GM23338 (cell line): ENCODE results near the gene COL16A1. TPM values are rescaled to one million over a fixed set of nuclear protein-coding genes. Genes with fewer than 3 reads are reported as not detected.

Source experiments
- ATAC-seq: fragments of 200-7000 bp; cut with Tn5 transposase; 3 replicates; pipeline ENCODE4 v1.9.1; 2020
- DNase-seq: peaks from one replicate; pipeline ENCODE4 v3.0.0-alpha.2; 2015; ENCODE audit warnings: low spot score
- H2AFZ ChIP-seq: fragments of 200-600 bp; sonication (generic); 2 replicates; pipeline ENCODE4 v1.8.0; 2016; ENCODE audit warnings: antibody characterized with exemption, mild to moderate bottlenecking, moderate library complexity
- H3F3A ChIP-seq: fragments of 200-600 bp; sonication (generic); replicated peaks from 2 replicates; pipeline ENCODE4 v1.8.0; 2017; ENCODE audit warnings: antibody characterized with exemption, mixed run types, low read depth
- H3K27ac ChIP-seq: fragments of 200-600 bp; sonication (generic); 2 replicates; pipeline ENCODE4 v1.6.1; 2016; ENCODE audit warnings: low read depth
- H3K27me3 ChIP-seq: fragments of 200-600 bp; sonication (generic); 2 replicates; pipeline ENCODE4 v1.8.0; 2016; ENCODE audit warnings: mild to moderate bottlenecking, mixed run types, moderate library complexity; ENCODE audit not compliant: insufficient read depth
- H3K36me3 ChIP-seq: fragments of 200-600 bp; sonication (generic); 2 replicates; pipeline ENCODE4 v1.8.0; 2016; ENCODE audit warnings: mild to moderate bottlenecking; ENCODE audit not compliant: insufficient read depth
- H3K4me1 ChIP-seq: fragments of 200-600 bp; sonication (generic); 2 replicates; pipeline ENCODE4 v1.8.0; 2016; ENCODE audit warnings: mild to moderate bottlenecking, moderate library complexity; ENCODE audit not compliant: insufficient read depth
- H3K4me2 ChIP-seq: fragments of 200-600 bp; sonication (generic); 2 replicates; pipeline ENCODE4 v1.7.1; 2017; ENCODE audit warnings: mixed run types
- H3K4me3 ChIP-seq: fragments of 200-600 bp; sonication (generic); 2 replicates; pipeline ENCODE4 v1.6.1; 2016; ENCODE audit warnings: mixed run types
- H3K79me2 ChIP-seq: fragments of 200-600 bp; sonication (generic); replicated peaks from 2 replicates; pipeline ENCODE4 v1.8.0; 2017; ENCODE audit warnings: mild to moderate bottlenecking; ENCODE audit not compliant: insufficient read depth
- H3K9me2 ChIP-seq: fragments of 200-600 bp; sonication (generic); 2 replicates; pipeline ENCODE4 v1.8.0; 2017; ENCODE audit not compliant: insufficient read depth
- H4K20me1 ChIP-seq: fragments of 200-600 bp; sonication (generic); replicated peaks from 2 replicates; pipeline ENCODE4 v1.8.0; 2017; ENCODE audit warnings: mild to moderate bottlenecking; ENCODE audit not compliant: insufficient read depth
- H3K27ac Mint-ChIP-seq: 2 replicates; pipeline ENCODE4 v1.8.0; 2020; ENCODE audit warnings: inconsistent platforms, mild to moderate bottlenecking, moderate library complexity, mixed read lengths
- H3K27me3 Mint-ChIP-seq: 3 replicates; pipeline ENCODE4 v1.8.0; 2022; ENCODE audit warnings: low read depth, mild to moderate bottlenecking, moderate library complexity, mixed read lengths, inconsistent platforms; ENCODE audit not compliant: insufficient read depth, poor library complexity
- H3K36me3 Mint-ChIP-seq: 3 replicates; pipeline ENCODE4 v1.8.0; 2021; ENCODE audit warnings: low read depth, mild to moderate bottlenecking, inconsistent platforms, moderate library complexity, mixed read lengths
- H3K4me1 Mint-ChIP-seq: 3 replicates; pipeline ENCODE4 v1.8.0; 2020; ENCODE audit warnings: mild to moderate bottlenecking, inconsistent platforms, mixed read lengths
- H3K4me3 Mint-ChIP-seq: 3 replicates; pipeline ENCODE4 v1.8.0; 2021; ENCODE audit warnings: moderate library complexity, mild to moderate bottlenecking, inconsistent platforms, mixed read lengths
- H3K9me3 Mint-ChIP-seq: 3 replicates; pipeline ENCODE4 v1.8.0; 2020; ENCODE audit warnings: moderate library complexity, mild to moderate bottlenecking, inconsistent platforms, mixed read lengths
- EZH2 ChIP-seq: fragments of 200-600 bp; sonication (generic); IDR thresholded peaks from one replicate; pipeline ENCODE4 v1.8.0; 2017; ENCODE audit warnings: antibody characterized with exemption, mild to moderate bottlenecking, low read depth; ENCODE audit not compliant: unreplicated experiment
- JUNB ChIP-seq: IDR thresholded peaks from one replicate; pipeline ENCODE4 v1.6.1; 2016; ENCODE audit warnings: antibody characterized with exemption; ENCODE audit not compliant: unreplicated experiment
- NANOG ChIP-seq: IDR thresholded peaks from 2 replicates; pipeline ENCODE4 v1.6.1; 2016; ENCODE audit warnings: antibody characterized with exemption, borderline replicate concordance
- POLR2AphosphoS5 ChIP-seq: IDR thresholded peaks from 2 replicates; pipeline ENCODE4 v1.6.1; 2016; ENCODE audit warnings: antibody characterized with exemption, low read depth
- STAT1 ChIP-seq: IDR thresholded peaks from one replicate; pipeline ENCODE4 v1.6.1; 2016; ENCODE audit warnings: antibody characterized with exemption; ENCODE audit not compliant: unreplicated experiment
- polyA plus RNA-seq: library from polyadenylated mRNA; unstranded; fragments of >200 nt; fragmentation: Nextera tagmentation; extraction: Ambion mirVana; gene quantifications from 2 replicates; pipeline ENCODE4 v1.2.1, GENCODE V29; 2016
- total RNA-seq: library from RNA; depleted of rRNA; stranded (reverse); fragments of >200 nt; shearing (Covaris generic); gene quantifications from 2 replicates; pipeline ENCODE4 v1.2.3, GENCODE V29; 2014
- TF ChIP-seq, protein P1 (sequence below): IDR thresholded peaks from one replicate; pipeline ENCODE4 v1.6.1; 2018; ENCODE audit warnings: antibody characterized with exemption; ENCODE audit not compliant: unreplicated experiment
- TF ChIP-seq, protein P2 (sequence below): IDR thresholded peaks from 2 replicates; pipeline ENCODE4 v1.6.1; 2016; ENCODE audit warnings: antibody characterized with exemption
- TF ChIP-seq, protein P3 (sequence below): fragments of 250-450 bp; sonication (Bioruptor Pico); IDR thresholded peaks from 2 replicates; pipeline ENCODE4 v1.5.0; 2020; ENCODE audit warnings: mild to moderate bottlenecking, moderate library complexity

COL16A1 gene
- total and polyA plus RNA-seq, 2 experiments from 2014 or later = 4.2 to 13.2 TPM

DNA sequence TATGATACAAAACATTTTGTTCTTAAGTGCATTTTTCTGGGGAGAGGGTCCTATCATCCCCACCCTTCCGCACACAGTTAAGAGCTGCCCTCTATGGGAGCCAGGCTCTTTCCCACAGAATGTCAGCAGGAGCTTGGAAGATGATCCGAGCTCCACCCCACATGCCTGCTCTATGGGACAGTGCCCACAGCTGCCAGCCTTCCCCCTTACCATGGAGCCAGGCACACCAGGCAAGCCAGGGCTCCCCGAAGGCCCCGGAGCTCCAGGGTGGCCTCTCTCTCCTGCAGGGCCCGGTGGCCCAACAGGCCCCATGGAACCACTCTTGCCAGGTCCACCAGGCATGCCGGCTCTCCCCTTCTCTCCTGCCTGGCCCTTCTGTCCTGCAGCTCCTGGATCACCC lies 48.7 kb downstream of the COL16A1 start:
- no peaks in the 10 kb centered on the region for H3K9me2 ChIP-seq
- no peak overlapping the region for H3K4me2 ChIP-seq
- no peak overlapping the region for H3K4me3 ChIP-seq
- no peak for DNase-seq
- no peaks in the 10 kb centered on the region for H3K27me3 ChIP-seq
- H4K20me1 ChIP-seq = no peaks in the 10 kb centered on the region
- no peaks in the 10 kb centered on the region for H3F3A ChIP-seq
- no peak overlapping the region for H3K27ac Mint-ChIP-seq
- peaks cover 3% of the 10 kb centered on the region for H3K27me3 Mint-ChIP-seq
- H3K4me1 Mint-ChIP-seq = no peaks in the 10 kb centered on the region; the same call in 2 of the 3 replicates
- H3K4me3 Mint-ChIP-seq = no peak overlapping the region
- no peak overlapping the region for H3K27ac ChIP-seq
- H2AFZ ChIP-seq = no peak overlapping the region
- no peaks in the 10 kb centered on the region for H3K79me2 ChIP-seq
- TF ChIP-seq NANOG = no peak
- no peak for TF ChIP-seq STAT1
- TF ChIP-seq, protein P1, sequence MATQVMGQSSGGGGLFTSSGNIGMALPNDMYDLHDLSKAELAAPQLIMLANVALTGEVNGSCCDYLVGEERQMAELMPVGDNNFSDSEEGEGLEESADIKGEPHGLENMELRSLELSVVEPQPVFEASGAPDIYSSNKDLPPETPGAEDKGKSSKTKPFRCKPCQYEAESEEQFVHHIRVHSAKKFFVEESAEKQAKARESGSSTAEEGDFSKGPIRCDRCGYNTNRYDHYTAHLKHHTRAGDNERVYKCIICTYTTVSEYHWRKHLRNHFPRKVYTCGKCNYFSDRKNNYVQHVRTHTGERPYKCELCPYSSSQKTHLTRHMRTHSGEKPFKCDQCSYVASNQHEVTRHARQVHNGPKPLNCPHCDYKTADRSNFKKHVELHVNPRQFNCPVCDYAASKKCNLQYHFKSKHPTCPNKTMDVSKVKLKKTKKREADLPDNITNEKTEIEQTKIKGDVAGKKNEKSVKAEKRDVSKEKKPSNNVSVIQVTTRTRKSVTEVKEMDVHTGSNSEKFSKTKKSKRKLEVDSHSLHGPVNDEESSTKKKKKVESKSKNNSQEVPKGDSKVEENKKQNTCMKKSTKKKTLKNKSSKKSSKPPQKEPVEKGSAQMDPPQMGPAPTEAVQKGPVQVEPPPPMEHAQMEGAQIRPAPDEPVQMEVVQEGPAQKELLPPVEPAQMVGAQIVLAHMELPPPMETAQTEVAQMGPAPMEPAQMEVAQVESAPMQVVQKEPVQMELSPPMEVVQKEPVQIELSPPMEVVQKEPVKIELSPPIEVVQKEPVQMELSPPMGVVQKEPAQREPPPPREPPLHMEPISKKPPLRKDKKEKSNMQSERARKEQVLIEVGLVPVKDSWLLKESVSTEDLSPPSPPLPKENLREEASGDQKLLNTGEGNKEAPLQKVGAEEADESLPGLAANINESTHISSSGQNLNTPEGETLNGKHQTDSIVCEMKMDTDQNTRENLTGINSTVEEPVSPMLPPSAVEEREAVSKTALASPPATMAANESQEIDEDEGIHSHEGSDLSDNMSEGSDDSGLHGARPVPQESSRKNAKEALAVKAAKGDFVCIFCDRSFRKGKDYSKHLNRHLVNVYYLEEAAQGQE = no peak
- TF ChIP-seq JUNB = no peak
- TF ChIP-seq POLR2AphosphoS5 = no peak
- TF ChIP-seq, protein P2, sequence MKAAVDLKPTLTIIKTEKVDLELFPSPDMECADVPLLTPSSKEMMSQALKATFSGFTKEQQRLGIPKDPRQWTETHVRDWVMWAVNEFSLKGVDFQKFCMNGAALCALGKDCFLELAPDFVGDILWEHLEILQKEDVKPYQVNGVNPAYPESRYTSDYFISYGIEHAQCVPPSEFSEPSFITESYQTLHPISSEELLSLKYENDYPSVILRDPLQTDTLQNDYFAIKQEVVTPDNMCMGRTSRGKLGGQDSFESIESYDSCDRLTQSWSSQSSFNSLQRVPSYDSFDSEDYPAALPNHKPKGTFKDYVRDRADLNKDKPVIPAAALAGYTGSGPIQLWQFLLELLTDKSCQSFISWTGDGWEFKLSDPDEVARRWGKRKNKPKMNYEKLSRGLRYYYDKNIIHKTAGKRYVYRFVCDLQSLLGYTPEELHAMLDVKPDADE = no peak
- TF ChIP-seq, protein P3, sequence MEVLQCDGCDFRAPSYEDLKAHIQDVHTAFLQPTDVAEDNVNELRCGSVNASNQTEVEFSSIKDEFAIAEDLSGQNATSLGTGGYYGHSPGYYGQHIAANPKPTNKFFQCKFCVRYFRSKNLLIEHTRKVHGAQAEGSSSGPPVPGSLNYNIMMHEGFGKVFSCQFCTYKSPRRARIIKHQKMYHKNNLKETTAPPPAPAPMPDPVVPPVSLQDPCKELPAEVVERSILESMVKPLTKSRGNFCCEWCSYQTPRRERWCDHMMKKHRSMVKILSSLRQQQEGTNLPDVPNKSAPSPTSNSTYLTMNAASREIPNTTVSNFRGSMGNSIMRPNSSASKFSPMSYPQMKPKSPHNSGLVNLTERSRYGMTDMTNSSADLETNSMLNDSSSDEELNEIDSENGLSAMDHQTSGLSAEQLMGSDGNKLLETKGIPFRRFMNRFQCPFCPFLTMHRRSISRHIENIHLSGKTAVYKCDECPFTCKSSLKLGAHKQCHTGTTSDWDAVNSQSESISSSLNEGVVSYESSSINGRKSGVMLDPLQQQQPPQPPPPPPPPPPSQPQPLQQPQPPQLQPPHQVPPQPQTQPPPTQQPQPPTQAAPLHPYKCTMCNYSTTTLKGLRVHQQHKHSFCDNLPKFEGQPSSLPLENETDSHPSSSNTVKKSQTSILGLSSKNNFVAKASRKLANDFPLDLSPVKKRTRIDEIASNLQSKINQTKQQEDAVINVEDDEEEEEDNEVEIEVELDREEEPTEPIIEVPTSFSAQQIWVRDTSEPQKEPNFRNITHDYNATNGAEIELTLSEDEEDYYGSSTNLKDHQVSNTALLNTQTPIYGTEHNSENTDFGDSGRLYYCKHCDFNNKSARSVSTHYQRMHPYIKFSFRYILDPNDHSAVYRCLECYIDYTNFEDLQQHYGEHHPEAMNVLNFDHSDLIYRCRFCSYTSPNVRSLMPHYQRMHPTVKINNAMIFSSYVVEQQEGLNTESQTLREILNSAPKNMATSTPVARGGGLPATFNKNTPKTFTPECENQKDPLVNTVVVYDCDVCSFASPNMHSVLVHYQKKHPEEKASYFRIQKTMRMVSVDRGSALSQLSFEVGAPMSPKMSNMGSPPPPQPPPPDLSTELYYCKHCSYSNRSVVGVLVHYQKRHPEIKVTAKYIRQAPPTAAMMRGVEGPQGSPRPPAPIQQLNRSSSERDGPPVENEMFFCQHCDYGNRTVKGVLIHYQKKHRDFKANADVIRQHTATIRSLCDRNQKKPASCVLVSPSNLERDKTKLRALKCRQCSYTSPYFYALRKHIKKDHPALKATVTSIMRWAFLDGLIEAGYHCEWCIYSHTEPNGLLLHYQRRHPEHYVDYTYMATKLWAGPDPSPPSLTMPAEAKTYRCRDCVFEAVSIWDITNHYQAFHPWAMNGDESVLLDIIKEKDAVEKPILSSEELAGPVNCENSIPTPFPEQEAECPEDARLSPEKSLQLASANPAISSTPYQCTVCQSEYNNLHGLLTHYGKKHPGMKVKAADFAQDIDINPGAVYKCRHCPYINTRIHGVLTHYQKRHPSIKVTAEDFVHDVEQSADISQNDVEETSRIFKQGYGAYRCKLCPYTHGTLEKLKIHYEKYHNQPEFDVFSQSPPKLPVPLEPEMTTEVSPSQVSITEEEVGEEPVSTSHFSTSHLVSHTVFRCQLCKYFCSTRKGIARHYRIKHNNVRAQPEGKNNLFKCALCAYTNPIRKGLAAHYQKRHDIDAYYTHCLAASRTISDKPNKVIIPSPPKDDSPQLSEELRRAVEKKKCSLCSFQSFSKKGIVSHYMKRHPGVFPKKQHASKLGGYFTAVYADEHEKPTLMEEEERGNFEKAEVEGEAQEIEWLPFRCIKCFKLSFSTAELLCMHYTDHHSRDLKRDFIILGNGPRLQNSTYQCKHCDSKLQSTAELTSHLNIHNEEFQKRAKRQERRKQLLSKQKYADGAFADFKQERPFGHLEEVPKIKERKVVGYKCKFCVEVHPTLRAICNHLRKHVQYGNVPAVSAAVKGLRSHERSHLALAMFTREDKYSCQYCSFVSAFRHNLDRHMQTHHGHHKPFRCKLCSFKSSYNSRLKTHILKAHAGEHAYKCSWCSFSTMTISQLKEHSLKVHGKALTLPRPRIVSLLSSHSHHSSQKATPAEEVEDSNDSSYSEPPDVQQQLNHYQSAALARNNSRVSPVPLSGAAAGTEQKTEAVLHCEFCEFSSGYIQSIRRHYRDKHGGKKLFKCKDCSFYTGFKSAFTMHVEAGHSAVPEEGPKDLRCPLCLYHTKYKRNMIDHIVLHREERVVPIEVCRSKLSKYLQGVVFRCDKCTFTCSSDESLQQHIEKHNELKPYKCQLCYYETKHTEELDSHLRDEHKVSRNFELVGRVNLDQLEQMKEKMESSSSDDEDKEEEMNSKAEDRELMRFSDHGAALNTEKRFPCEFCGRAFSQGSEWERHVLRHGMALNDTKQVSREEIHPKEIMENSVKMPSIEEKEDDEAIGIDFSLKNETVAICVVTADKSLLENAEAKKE (CRISPR knock-in tag) = no peak
- no peak for TF ChIP-seq EZH2
- ATAC-seq = no peak
- no peaks in the 10 kb centered on the region for H3K9me3 Mint-ChIP-seq
- no peaks in the 10 kb centered on the region for H3K4me1 ChIP-seq
- H3K36me3 Mint-ChIP-seq = no peaks in the 10 kb centered on the region
- no peaks in the 10 kb centered on the region for H3K36me3 ChIP-seq
